ENCODE data around the gene SNX14.

GRCh38 chr6:85458782-85459181, 134.9 kb downstream of the SNX14 start:
- no peak for TF ChIP-seq CTCF (IDR thresholded peaks at IDR 0.05)
- no peak for TF ChIP-seq POLR2A (IDR thresholded peaks at IDR 0.05)
